Ishikawa (cell line): Measurements from ENCODE around the gene ZCCHC24.

Experiments used
- CEBPB ChIP-seq: IDR thresholded peaks from 2 replicates; pipeline ENCODE4 v1.6.1; 2012
- EGR1 ChIP-seq: IDR thresholded peaks from 2 replicates; pipeline ENCODE4 v1.6.1; 2012
- EP300 ChIP-seq: IDR thresholded peaks from 2 replicates; pipeline ENCODE4 v1.6.1; 2012; ENCODE audit warnings: borderline replicate concordance
- MAX ChIP-seq: IDR thresholded peaks from 2 replicates; pipeline ENCODE4 v1.6.1; 2012
- RAD21 ChIP-seq: IDR thresholded peaks from 2 replicates; pipeline ENCODE4 v1.6.1; 2012; ENCODE audit warnings: low read depth
- TAF1 ChIP-seq: IDR thresholded peaks from 2 replicates; pipeline ENCODE4 v1.6.1; 2012; ENCODE audit warnings: low read depth, mild to moderate bottlenecking
- USF1 ChIP-seq: IDR thresholded peaks from 2 replicates; pipeline ENCODE4 v1.6.1; 2012
- YY1 ChIP-seq: IDR thresholded peaks from 2 replicates; pipeline ENCODE4 v1.6.1; 2012; ENCODE audit warnings: low read depth
- TF ChIP-seq, protein P1 (sequence below): IDR thresholded peaks from 2 replicates; pipeline ENCODE4 v1.6.1; 2012; ENCODE audit warnings: low read depth, mild to moderate bottlenecking

DNA sequence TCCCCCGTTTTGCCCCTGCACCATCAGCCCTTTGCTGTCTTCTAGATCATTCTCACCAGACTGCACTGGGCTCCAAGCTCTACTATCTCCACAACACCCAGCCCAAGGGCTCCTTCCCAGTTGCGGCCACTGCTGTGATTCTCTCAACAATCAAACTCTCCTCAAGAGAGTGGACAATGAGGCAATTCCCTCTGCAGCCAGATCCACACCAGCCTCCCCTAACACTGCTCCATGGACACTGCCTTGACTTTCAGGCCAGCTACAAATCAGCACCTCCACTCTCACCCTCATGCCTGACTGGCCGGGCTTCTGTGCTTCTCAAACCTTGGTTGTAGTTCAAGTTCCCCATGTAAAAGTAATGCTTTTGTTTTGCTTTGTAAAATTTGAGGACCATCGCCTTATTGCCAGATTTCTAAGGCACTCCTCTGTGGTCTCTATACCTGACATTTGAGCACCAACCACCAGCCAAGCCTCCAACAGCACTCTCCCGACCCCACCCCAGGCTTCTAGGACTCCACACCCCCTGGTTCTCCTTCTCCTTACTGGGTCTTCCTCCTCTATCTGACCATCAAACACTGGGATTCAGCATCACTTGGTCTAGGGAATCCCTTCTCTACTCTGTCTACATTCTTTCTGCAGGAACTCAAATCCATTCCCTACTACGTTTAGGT is 52.8 kb downstream of the ZCCHC24 start:
- TF ChIP-seq, protein P1, sequence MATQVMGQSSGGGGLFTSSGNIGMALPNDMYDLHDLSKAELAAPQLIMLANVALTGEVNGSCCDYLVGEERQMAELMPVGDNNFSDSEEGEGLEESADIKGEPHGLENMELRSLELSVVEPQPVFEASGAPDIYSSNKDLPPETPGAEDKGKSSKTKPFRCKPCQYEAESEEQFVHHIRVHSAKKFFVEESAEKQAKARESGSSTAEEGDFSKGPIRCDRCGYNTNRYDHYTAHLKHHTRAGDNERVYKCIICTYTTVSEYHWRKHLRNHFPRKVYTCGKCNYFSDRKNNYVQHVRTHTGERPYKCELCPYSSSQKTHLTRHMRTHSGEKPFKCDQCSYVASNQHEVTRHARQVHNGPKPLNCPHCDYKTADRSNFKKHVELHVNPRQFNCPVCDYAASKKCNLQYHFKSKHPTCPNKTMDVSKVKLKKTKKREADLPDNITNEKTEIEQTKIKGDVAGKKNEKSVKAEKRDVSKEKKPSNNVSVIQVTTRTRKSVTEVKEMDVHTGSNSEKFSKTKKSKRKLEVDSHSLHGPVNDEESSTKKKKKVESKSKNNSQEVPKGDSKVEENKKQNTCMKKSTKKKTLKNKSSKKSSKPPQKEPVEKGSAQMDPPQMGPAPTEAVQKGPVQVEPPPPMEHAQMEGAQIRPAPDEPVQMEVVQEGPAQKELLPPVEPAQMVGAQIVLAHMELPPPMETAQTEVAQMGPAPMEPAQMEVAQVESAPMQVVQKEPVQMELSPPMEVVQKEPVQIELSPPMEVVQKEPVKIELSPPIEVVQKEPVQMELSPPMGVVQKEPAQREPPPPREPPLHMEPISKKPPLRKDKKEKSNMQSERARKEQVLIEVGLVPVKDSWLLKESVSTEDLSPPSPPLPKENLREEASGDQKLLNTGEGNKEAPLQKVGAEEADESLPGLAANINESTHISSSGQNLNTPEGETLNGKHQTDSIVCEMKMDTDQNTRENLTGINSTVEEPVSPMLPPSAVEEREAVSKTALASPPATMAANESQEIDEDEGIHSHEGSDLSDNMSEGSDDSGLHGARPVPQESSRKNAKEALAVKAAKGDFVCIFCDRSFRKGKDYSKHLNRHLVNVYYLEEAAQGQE: no peak
- TF ChIP-seq TAF1 (no peak), EGR1 (no peak), MAX (no peak), CEBPB (no peak), YY1 (no peak), USF1 (no peak), EP300 (no peak), RAD21 (no peak)
